Mesendoderm (in vitro differentiated cells): ENCODE results near the gene EGR4. TPM values are rescaled to one million over a fixed set of nuclear protein-coding genes. Genes with fewer than 3 reads are reported as not detected.
A peak's percentile ranks its signal among the peaks of the same experiment; 100 is the strongest.

Source experiments
- DNase-seq: peaks from one replicate; pipeline ENCODE4 v3.0.0; 2013
- H2AK5ac ChIP-seq: 2 replicates; pipeline ENCODE4 v1.6.1; 2013; ENCODE audit warnings: low read length, inconsistent platforms
- H2BK120ac ChIP-seq: 2 replicates; pipeline ENCODE4 v1.6.1; 2013; ENCODE audit warnings: low read depth, mild to moderate bottlenecking, low read length, moderate library complexity, mixed read lengths
- H2BK15ac ChIP-seq: replicated peaks from 2 replicates; pipeline ENCODE4 v1.6.1; 2013; ENCODE audit warnings: low read depth, mild to moderate bottlenecking, moderate library complexity
- H2BK5ac ChIP-seq: 2 replicates; pipeline ENCODE4 v1.6.1; 2013; ENCODE audit warnings: low read length, inconsistent platforms
- H3K18ac ChIP-seq: 2 replicates; pipeline ENCODE4 v1.6.1; 2013; ENCODE audit warnings: mild to moderate bottlenecking, low read length, mixed read lengths
- H3K23ac ChIP-seq: one replicate; pipeline ENCODE4 v1.6.1; 2013; ENCODE audit warnings: low read length
- H3K27ac ChIP-seq: 2 replicates; pipeline ENCODE4 v1.5.1; 2013; ENCODE audit warnings: low read depth, mild to moderate bottlenecking, inconsistent platforms, low read length, moderate library complexity
- H3K27me3 ChIP-seq: 2 replicates; pipeline ENCODE4 v1.6.1; 2013; ENCODE audit warnings: low read length, control low read depth, mild to moderate bottlenecking, inconsistent platforms; ENCODE audit not compliant: insufficient read depth, poor library complexity
- H3K36me3 ChIP-seq: 2 replicates; pipeline ENCODE4 v1.6.1; 2013; ENCODE audit warnings: low read length, inconsistent platforms; ENCODE audit not compliant: control insufficient read depth, insufficient read depth
- H3K4ac ChIP-seq: one replicate; pipeline ENCODE4 v1.6.1; 2013; ENCODE audit warnings: low read depth, mild to moderate bottlenecking, low read length, moderate library complexity
- H3K4me1 ChIP-seq: 2 replicates; pipeline ENCODE4 v1.6.1; 2013; ENCODE audit warnings: low read depth, low read length, inconsistent platforms; ENCODE audit not compliant: control insufficient read depth
- H3K4me2 ChIP-seq: 2 replicates; pipeline ENCODE4 v1.6.1; 2013; ENCODE audit warnings: low read length
- H3K4me3 ChIP-seq: 2 replicates; pipeline ENCODE4 v1.5.1; 2013; ENCODE audit warnings: mild to moderate bottlenecking, low read length
- H3K56ac ChIP-seq: one replicate; pipeline ENCODE4 v1.6.1; 2013; ENCODE audit warnings: low read length
- H3K79me1 ChIP-seq: 2 replicates; pipeline ENCODE4 v1.6.1; 2013; ENCODE audit warnings: low read length, inconsistent platforms
- H3K79me2 ChIP-seq: 2 replicates; pipeline ENCODE4 v1.6.1; 2013; ENCODE audit warnings: mild to moderate bottlenecking, low read length; ENCODE audit not compliant: control insufficient read depth, insufficient read depth
- H3K9ac ChIP-seq: 2 replicates; pipeline ENCODE4 v1.6.1; 2013; ENCODE audit warnings: low read length, inconsistent platforms
- H4K5ac ChIP-seq: one replicate; pipeline ENCODE4 v1.6.1; 2013; ENCODE audit warnings: low read length
- H4K8ac ChIP-seq: one replicate; pipeline ENCODE4 v1.6.1; 2013; ENCODE audit warnings: low read depth, mild to moderate bottlenecking, control low read depth, low read length, moderate library complexity
- WGBS: extraction: QIAGEN DNeasy Blood & Tissue Kit; methylation state at CpG from one replicate; pipeline ENCODE4 v1.1.7; 2013; ENCODE audit warnings: low lambda C conversion rate, missing lambda C conversion rate; ENCODE audit not compliant: insufficient coverage; ENCODE audit errors: extremely low coverage; 5-methylcytosine and 5-hydroxymethylcytosine counted together
- small RNA-seq: library from polyadenylated mRNA; stranded (forward); fragments of <200 nt; extraction: miRNeasy Mini kit (QIAGEN cat#:217004); gene quantifications from one replicate; pipeline ENCODE3, GENCODE V24; 2013; ENCODE audit not compliant: insufficient read depth

The EGR4 gene

GRCh38 chr2:73246850-73247249 lies 46.5 kb downstream of the EGR4 start:
- Histone ChIP-seq H3K4me2 (no peak overlapping the region), H3K4ac (no peak overlapping the region), H2BK120ac (no peak overlapping the region), H3K56ac (no peak overlapping the region), H3K9ac (no peak overlapping the region), H3K4me3 (no peak overlapping the region), H3K27me3 (no peaks in the 10 kb centered on the region), H2AK5ac (no peak overlapping the region), H2BK5ac (no peak overlapping the region), H3K23ac (no peak overlapping the region), H3K79me1 (peaks cover 7% of the 10 kb centered on the region), H4K8ac (no peak overlapping the region), H3K79me2 (peaks cover 2% of the 10 kb centered on the region), H3K36me3 (peaks cover 37% of the 10 kb centered on the region), H3K27ac (no peak overlapping the region), H2BK15ac (no peak overlapping the region), H3K4me1 (no peaks in the 10 kb centered on the region), H3K18ac (no peak overlapping the region), H4K5ac (no peak overlapping the region)
- DNase-seq = no peak
- WGBS = no CpG with 5 or more reads among the region's 3 CpGs

- no CpG with 5 or more reads among the region's 3 CpGs for WGBS
- Histone ChIP-seq H3K18ac (no peak overlapping the region), H2BK120ac (no peak overlapping the region), H3K27ac (no peak overlapping the region), H3K56ac (no peak overlapping the region), H2BK15ac (no peak overlapping the region), H3K4me3 (no peak overlapping the region), H3K9ac (no peak overlapping the region), H2AK5ac (no peak overlapping the region), H3K36me3 (peaks cover 28% of the 10 kb centered on the region), H3K27me3 (no peaks in the 10 kb centered on the region), H3K79me2 (peaks cover 11% of the 10 kb centered on the region), H3K4ac (no peak overlapping the region), H4K5ac (no peak overlapping the region), H3K4me1 (no peaks in the 10 kb centered on the region), H3K4me2 (no peak overlapping the region), H4K8ac (no peak overlapping the region), H3K79me1 (peaks cover 10% of the 10 kb centered on the region), H3K23ac (no peak overlapping the region), H2BK5ac (no peak overlapping the region)
- DNase-seq = no peak
These were observed 48.8 kb downstream of the EGR4 start for GRCh38 chr2:73244580-73244979.

- no peak overlapping the region for H3K56ac ChIP-seq
- DNase-seq = peak; percentile 87
- WGBS = no CpG with 5 or more reads among the region's 5 CpGs
- H3K18ac ChIP-seq = no peak overlapping the region
- no peak overlapping the region for H2BK5ac ChIP-seq
- no peak overlapping the region for H3K4me3 ChIP-seq
- H2BK120ac ChIP-seq = no peak overlapping the region
- H3K36me3 ChIP-seq = peaks cover 27% of the 10 kb centered on the region
- no peak overlapping the region for H3K27ac ChIP-seq
- H3K4ac ChIP-seq = no peak overlapping the region
- H3K23ac ChIP-seq = no peak overlapping the region
- peaks cover 11% of the 10 kb centered on the region for H3K79me1 ChIP-seq
- H3K27me3 ChIP-seq = no peaks in the 10 kb centered on the region
- no peak overlapping the region for H2BK15ac ChIP-seq
- H4K5ac ChIP-seq = no peak overlapping the region
- H3K79me2 ChIP-seq = peaks cover 17% of the 10 kb centered on the region
- no peaks in the 10 kb centered on the region for H3K4me1 ChIP-seq
- H2AK5ac ChIP-seq = no peak overlapping the region
- H4K8ac ChIP-seq = no peak overlapping the region
- no peak overlapping the region for H3K4me2 ChIP-seq
- no peak overlapping the region for H3K9ac ChIP-seq
These were observed 49.3 kb downstream of the EGR4 start for GRCh38 chr2:73243884-73244570.

Small RNA genes lying within 50 kb of the gene (small RNA-seq; reads per million reads assigned to genes)
- not detected for gene RNU6-111P
